Keratinocyte (primary cell): ENCODE results near the gene NLGN1.

ENCODE experiments used
- EZH2 ChIP-seq: IDR thresholded peaks from one replicate; pipeline ENCODE4 v1.6.1; 2012; ENCODE audit warnings: inconsistent platforms, mild to moderate bottlenecking, low read length, moderate library complexity
- TF ChIP-seq, protein P1 (sequence below), 3 experiments: IDR thresholded peaks in 1 of 3; conservative IDR thresholded peaks in 1 of 3; optimal IDR thresholded peaks in 1 of 3; 2 replicates in 2 of 3; 3 replicates in 1 of 3; pipeline versions ENCODE3 to v1.5.1; 2011; ENCODE audit warnings: low read length in 3 of 3, mild to moderate bottlenecking in 3 of 3, moderate library complexity in 2 of 3, control low read depth in 1 of 3, inconsistent platforms in 1 of 3; ENCODE audit not compliant: insufficient read depth in 2 of 3; ENCODE audit errors: extremely low read depth in 1 of 3

DNA sequence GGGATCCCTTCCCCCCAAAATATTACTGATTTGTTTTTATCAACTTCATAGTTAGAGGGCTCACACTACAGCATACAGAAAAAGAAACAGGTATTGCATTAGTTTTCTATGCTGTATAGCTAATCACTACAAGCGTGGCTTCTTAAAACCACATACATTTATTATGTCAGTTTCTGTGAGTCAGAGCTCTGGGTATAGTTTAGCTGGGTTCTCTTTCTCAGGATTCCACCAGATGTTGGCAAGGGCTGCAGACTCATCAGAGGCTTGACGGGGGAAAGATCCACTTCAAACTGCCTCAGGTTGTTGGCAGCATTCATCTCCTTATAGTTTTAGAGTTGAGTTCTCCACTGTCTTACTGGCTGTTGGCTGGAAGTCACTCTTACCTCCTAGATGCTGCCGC, 328.0 kb downstream of the NLGN1 start:
- TF ChIP-seq, protein P1, sequence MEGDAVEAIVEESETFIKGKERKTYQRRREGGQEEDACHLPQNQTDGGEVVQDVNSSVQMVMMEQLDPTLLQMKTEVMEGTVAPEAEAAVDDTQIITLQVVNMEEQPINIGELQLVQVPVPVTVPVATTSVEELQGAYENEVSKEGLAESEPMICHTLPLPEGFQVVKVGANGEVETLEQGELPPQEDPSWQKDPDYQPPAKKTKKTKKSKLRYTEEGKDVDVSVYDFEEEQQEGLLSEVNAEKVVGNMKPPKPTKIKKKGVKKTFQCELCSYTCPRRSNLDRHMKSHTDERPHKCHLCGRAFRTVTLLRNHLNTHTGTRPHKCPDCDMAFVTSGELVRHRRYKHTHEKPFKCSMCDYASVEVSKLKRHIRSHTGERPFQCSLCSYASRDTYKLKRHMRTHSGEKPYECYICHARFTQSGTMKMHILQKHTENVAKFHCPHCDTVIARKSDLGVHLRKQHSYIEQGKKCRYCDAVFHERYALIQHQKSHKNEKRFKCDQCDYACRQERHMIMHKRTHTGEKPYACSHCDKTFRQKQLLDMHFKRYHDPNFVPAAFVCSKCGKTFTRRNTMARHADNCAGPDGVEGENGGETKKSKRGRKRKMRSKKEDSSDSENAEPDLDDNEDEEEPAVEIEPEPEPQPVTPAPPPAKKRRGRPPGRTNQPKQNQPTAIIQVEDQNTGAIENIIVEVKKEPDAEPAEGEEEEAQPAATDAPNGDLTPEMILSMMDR (optimal IDR thresholded peaks at IDR 0.05 in 1 of 3, IDR thresholded peaks at IDR 0.05 in 1 of 3, conservative IDR thresholded peaks at IDR 0.05 in 1 of 3; ENCODE audit: extremely low read depth in 1 of 3, insufficient read depth in 2 of 3, low read length in 3 of 3): no peak
- TF ChIP-seq EZH2: no peak
